ENCODE measurements around the gene SPDYE1. TPM values are rescaled to one million over a fixed set of nuclear protein-coding genes. Genes with fewer than 3 reads are reported as not detected.
"Not testable (repeated sequence)": the region's sequence is repeated elsewhere in the genome, so short reads cannot be mapped to it uniquely, and the experiment has no call there.

Gene SPDYE1
- total and polyA plus RNA-seq, 2 donors (not counting 1 experiment from before 2014, with no cell fraction given) = under 0.01 TPM; not detected in 1

DNA sequence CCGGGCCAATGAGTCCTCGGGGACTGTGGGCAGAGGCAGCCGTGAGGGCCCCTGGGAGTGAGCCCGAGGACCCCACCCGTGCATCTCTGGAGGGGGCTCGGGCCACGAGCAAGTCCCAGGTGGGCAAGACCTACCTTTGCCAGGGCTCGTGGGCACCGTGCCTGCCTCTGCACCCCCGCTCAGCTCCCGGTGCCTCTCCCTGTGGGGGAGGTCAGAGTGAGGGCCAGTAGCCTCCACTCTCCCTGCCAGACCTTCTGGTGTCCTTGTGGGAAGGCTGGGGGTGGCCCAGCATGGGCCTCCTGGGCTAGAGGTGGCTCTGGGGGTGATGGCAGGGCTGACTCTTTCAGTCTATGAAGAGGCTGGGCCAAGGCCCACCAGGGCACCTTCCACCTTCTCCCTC lies 31.7 kb downstream of the SPDYE1 start:
- not testable (repeated sequence) for H3K9me3 ChIP-seq (ENCODE audit: control insufficient read depth, insufficient read depth, low read depth, low read length); H3K27ac ChIP-seq (ENCODE audit: insufficient read depth, low read length); H3K79me2 ChIP-seq (ENCODE audit: control insufficient read depth, insufficient read depth, low read length); H3K4me1 ChIP-seq (ENCODE audit: control insufficient read depth, extremely low read depth, insufficient read depth, low read length); DNase-seq (ENCODE audit: low read depth in 2 of 2); H3K4me2 ChIP-seq (ENCODE audit: extremely low read depth, insufficient read depth, low read length); H3K9ac ChIP-seq (ENCODE audit: insufficient read depth, low read length); H3K4me3 ChIP-seq (replicated peaks in 1 of 4; ENCODE audit: control extremely low read depth in 1 of 4, insufficient read depth in 1 of 4, low read depth in 3 of 4, low read length in 4 of 4); H3K27me3 ChIP-seq (ENCODE audit: control insufficient read depth, insufficient read depth, low read length); H3K36me3 ChIP-seq (ENCODE audit: control insufficient read depth, insufficient read depth, low read length); H2AFZ ChIP-seq (ENCODE audit: low read length); H4K20me1 ChIP-seq (ENCODE audit: control insufficient read depth, extremely low read depth, insufficient read depth, low read length)

DNA sequence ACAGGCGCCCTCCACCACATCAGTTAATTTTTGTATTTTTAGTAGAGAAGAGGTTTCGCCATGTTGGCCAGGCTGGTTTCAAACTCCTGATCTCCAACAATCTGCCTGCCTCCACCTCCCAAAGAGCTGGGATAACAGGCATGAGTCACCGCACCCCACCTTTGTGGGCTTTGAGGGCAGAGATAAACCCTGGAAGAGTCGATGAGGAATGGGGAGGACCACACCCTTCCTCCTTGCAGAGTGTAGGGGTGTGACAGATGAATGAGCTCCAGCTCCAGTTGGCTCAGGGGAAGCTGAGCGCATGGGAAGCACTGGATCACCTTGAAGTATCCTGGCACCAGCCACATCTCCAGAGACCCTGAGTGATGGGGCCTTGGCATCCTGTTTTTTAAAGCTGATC lies 32.3 kb downstream of the SPDYE1 start:
- H4K20me1 ChIP-seq (ENCODE audit: control insufficient read depth, extremely low read depth, insufficient read depth, low read length); H3K36me3 ChIP-seq (ENCODE audit: control insufficient read depth, insufficient read depth, low read length); H2AFZ ChIP-seq (ENCODE audit: low read length); H3K4me1 ChIP-seq (ENCODE audit: control insufficient read depth, extremely low read depth, insufficient read depth, low read length); H3K27ac ChIP-seq (ENCODE audit: insufficient read depth, low read length); H3K4me3 ChIP-seq (replicated peaks in 1 of 4; ENCODE audit: control extremely low read depth in 1 of 4, insufficient read depth in 1 of 4, low read depth in 3 of 4, low read length in 4 of 4); H3K9me3 ChIP-seq (ENCODE audit: control insufficient read depth, insufficient read depth, low read depth, low read length); H3K79me2 ChIP-seq (ENCODE audit: control insufficient read depth, insufficient read depth, low read length); H3K4me2 ChIP-seq (ENCODE audit: extremely low read depth, insufficient read depth, low read length); H3K27me3 ChIP-seq (ENCODE audit: control insufficient read depth, insufficient read depth, low read length); H3K9ac ChIP-seq (ENCODE audit: insufficient read depth, low read length); DNase-seq (ENCODE audit: low read depth in 2 of 2): not testable (repeated sequence)

GRCh38 chr7:44031319-44031718 lies 33.6 kb downstream of the SPDYE1 start:
- H3K36me3 ChIP-seq (ENCODE audit: control insufficient read depth, insufficient read depth, low read length); H3K4me2 ChIP-seq (ENCODE audit: extremely low read depth, insufficient read depth, low read length); H3K9ac ChIP-seq (ENCODE audit: insufficient read depth, low read length); H3K27me3 ChIP-seq (ENCODE audit: control insufficient read depth, insufficient read depth, low read length); H2AFZ ChIP-seq (ENCODE audit: low read length); H3K27ac ChIP-seq (ENCODE audit: insufficient read depth, low read length); H3K4me3 ChIP-seq (replicated peaks in 1 of 4; ENCODE audit: control extremely low read depth in 1 of 4, insufficient read depth in 1 of 4, low read depth in 3 of 4, low read length in 4 of 4); DNase-seq (ENCODE audit: low read depth in 2 of 2); H3K4me1 ChIP-seq (ENCODE audit: control insufficient read depth, extremely low read depth, insufficient read depth, low read length); H3K9me3 ChIP-seq (ENCODE audit: control insufficient read depth, insufficient read depth, low read depth, low read length); H3K79me2 ChIP-seq (ENCODE audit: control insufficient read depth, insufficient read depth, low read length); H4K20me1 ChIP-seq (ENCODE audit: control insufficient read depth, extremely low read depth, insufficient read depth, low read length): not testable (repeated sequence)

DNA sequence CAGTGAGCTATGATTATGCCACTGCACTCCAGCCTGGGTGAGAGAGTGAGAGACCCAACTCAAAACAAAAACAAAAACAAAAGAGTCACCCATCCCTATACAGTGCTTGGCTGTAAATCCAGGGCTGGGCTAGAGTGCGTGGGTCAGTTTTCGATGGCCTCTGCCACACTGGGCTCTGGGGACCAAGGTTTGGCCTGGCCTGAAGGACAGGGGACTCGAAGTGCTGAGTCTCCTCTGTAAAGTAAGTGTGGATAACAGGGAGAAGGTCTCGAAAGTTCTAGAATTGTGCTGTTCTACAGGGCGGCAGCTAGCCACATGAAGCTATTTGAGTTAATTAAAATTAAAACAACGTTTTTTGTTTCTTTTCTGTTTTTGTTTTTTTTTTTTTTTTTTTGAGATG lies 34.3 kb downstream of the SPDYE1 start:
- H3K9me3 ChIP-seq (ENCODE audit: control insufficient read depth, insufficient read depth, low read depth, low read length); H4K20me1 ChIP-seq (ENCODE audit: control insufficient read depth, extremely low read depth, insufficient read depth, low read length); H3K27me3 ChIP-seq (ENCODE audit: control insufficient read depth, insufficient read depth, low read length); DNase-seq (ENCODE audit: low read depth in 2 of 2); H3K27ac ChIP-seq (ENCODE audit: insufficient read depth, low read length); H3K9ac ChIP-seq (ENCODE audit: insufficient read depth, low read length); H3K4me3 ChIP-seq (replicated peaks in 1 of 4; ENCODE audit: control extremely low read depth in 1 of 4, insufficient read depth in 1 of 4, low read depth in 3 of 4, low read length in 4 of 4); H3K4me2 ChIP-seq (ENCODE audit: extremely low read depth, insufficient read depth, low read length); H3K4me1 ChIP-seq (ENCODE audit: control insufficient read depth, extremely low read depth, insufficient read depth, low read length); H2AFZ ChIP-seq (ENCODE audit: low read length); H3K36me3 ChIP-seq (ENCODE audit: control insufficient read depth, insufficient read depth, low read length); H3K79me2 ChIP-seq (ENCODE audit: control insufficient read depth, insufficient read depth, low read length): not testable (repeated sequence)

- H3K4me2 ChIP-seq (ENCODE audit: extremely low read depth, insufficient read depth, low read length); DNase-seq (ENCODE audit: low read depth in 2 of 2); H4K20me1 ChIP-seq (ENCODE audit: control insufficient read depth, extremely low read depth, insufficient read depth, low read length); H3K79me2 ChIP-seq (ENCODE audit: control insufficient read depth, insufficient read depth, low read length); H3K27me3 ChIP-seq (ENCODE audit: control insufficient read depth, insufficient read depth, low read length); H3K9me3 ChIP-seq (ENCODE audit: control insufficient read depth, insufficient read depth, low read depth, low read length); H3K27ac ChIP-seq (ENCODE audit: insufficient read depth, low read length); H3K4me1 ChIP-seq (ENCODE audit: control insufficient read depth, extremely low read depth, insufficient read depth, low read length); H3K4me3 ChIP-seq (replicated peaks in 1 of 4; ENCODE audit: control extremely low read depth in 1 of 4, insufficient read depth in 1 of 4, low read depth in 3 of 4, low read length in 4 of 4); H3K36me3 ChIP-seq (ENCODE audit: control insufficient read depth, insufficient read depth, low read length); H2AFZ ChIP-seq (ENCODE audit: low read length); H3K9ac ChIP-seq (ENCODE audit: insufficient read depth, low read length): not testable (repeated sequence)
Measured at GRCh38 chr7:44033971-44034844, 36.5 kb downstream of the SPDYE1 start.

- not testable (repeated sequence) for H3K36me3 ChIP-seq (ENCODE audit: control insufficient read depth, insufficient read depth, low read length); H3K79me2 ChIP-seq (ENCODE audit: control insufficient read depth, insufficient read depth, low read length); H3K27ac ChIP-seq (ENCODE audit: insufficient read depth, low read length); H3K9me3 ChIP-seq (ENCODE audit: control insufficient read depth, insufficient read depth, low read depth, low read length); H3K9ac ChIP-seq (ENCODE audit: insufficient read depth, low read length); H3K4me3 ChIP-seq (replicated peaks in 1 of 4; ENCODE audit: control extremely low read depth in 1 of 4, insufficient read depth in 1 of 4, low read depth in 3 of 4, low read length in 4 of 4); H3K4me1 ChIP-seq (ENCODE audit: control insufficient read depth, extremely low read depth, insufficient read depth, low read length); H2AFZ ChIP-seq (ENCODE audit: low read length); H3K4me2 ChIP-seq (ENCODE audit: extremely low read depth, insufficient read depth, low read length); H4K20me1 ChIP-seq (ENCODE audit: control insufficient read depth, extremely low read depth, insufficient read depth, low read length); H3K27me3 ChIP-seq (ENCODE audit: control insufficient read depth, insufficient read depth, low read length)
- DNase-seq (ENCODE audit: low read depth in 2 of 2) = peak in 1 of 2 donors; percentile 11
Measured at GRCh38 chr7:44036364-44036763, 38.7 kb downstream of the SPDYE1 start.

GRCh38 chr7:44037951-44038350 lies 40.3 kb downstream of the SPDYE1 start:
- not testable (repeated sequence) for H3K9ac ChIP-seq (ENCODE audit: insufficient read depth, low read length); H2AFZ ChIP-seq (ENCODE audit: low read length); H3K79me2 ChIP-seq (ENCODE audit: control insufficient read depth, insufficient read depth, low read length); H3K9me3 ChIP-seq (ENCODE audit: control insufficient read depth, insufficient read depth, low read depth, low read length); H3K27me3 ChIP-seq (ENCODE audit: control insufficient read depth, insufficient read depth, low read length); H3K4me1 ChIP-seq (ENCODE audit: control insufficient read depth, extremely low read depth, insufficient read depth, low read length); DNase-seq (ENCODE audit: low read depth in 2 of 2); H3K27ac ChIP-seq (ENCODE audit: insufficient read depth, low read length); H3K4me2 ChIP-seq (ENCODE audit: extremely low read depth, insufficient read depth, low read length); H4K20me1 ChIP-seq (ENCODE audit: control insufficient read depth, extremely low read depth, insufficient read depth, low read length); H3K4me3 ChIP-seq (replicated peaks in 1 of 4; ENCODE audit: control extremely low read depth in 1 of 4, insufficient read depth in 1 of 4, low read depth in 3 of 4, low read length in 4 of 4); H3K36me3 ChIP-seq (ENCODE audit: control insufficient read depth, insufficient read depth, low read length)

Measured in fibroblast of lung (primary cell).